ENCODE data around the gene ARGLU1.

ARGLU1 gene

GRCh38 chr13:106555631-106556328, 12.2 kb downstream of the ARGLU1 start:
- DNase-seq (ENCODE audit: low spot score): no peak
- no peak for TF ChIP-seq CTCF (IDR thresholded peaks at IDR 0.05; ENCODE audit: borderline replicate concordance, control extremely low read depth, extremely low read depth, insufficient read depth, missing control alignments)
- in situ Hi-C loops (cut with MboI; ENCODE audit: low sequenced_read_pairs, unreplicated experiment): no loop called here

GRCh38 chr13:106551751-106552150, 16.2 kb downstream of the ARGLU1 start:
- in situ Hi-C loops (cut with MboI; ENCODE audit: low sequenced_read_pairs, unreplicated experiment): no loop called here
- TF ChIP-seq CTCF (IDR thresholded peaks at IDR 0.05; ENCODE audit: borderline replicate concordance, control extremely low read depth, extremely low read depth, insufficient read depth, missing control alignments): no peak
- DNase-seq (ENCODE audit: low spot score): no peak

GRCh38 chr13:106551350-106551749, 16.6 kb downstream of the ARGLU1 start:
- no peak for TF ChIP-seq CTCF (IDR thresholded peaks at IDR 0.05; ENCODE audit: borderline replicate concordance, control extremely low read depth, extremely low read depth, insufficient read depth, missing control alignments)
- in situ Hi-C loops (cut with MboI; ENCODE audit: low sequenced_read_pairs, unreplicated experiment): no loop called here
- no peak for DNase-seq (ENCODE audit: low spot score)

- TF ChIP-seq CTCF (IDR thresholded peaks at IDR 0.05; ENCODE audit: borderline replicate concordance, control extremely low read depth, extremely low read depth, insufficient read depth, missing control alignments): no peak
- DNase-seq (ENCODE audit: low spot score): no peak
- in situ Hi-C loops (cut with MboI; ENCODE audit: low sequenced_read_pairs, unreplicated experiment): no loop called here
Observed at GRCh38 chr13:106550570-106551135, 17.3 kb downstream of the ARGLU1 start.

- TF ChIP-seq CTCF (IDR thresholded peaks at IDR 0.05; ENCODE audit: borderline replicate concordance, control extremely low read depth, extremely low read depth, insufficient read depth, missing control alignments): no peak
- in situ Hi-C loops (cut with MboI; ENCODE audit: low sequenced_read_pairs, unreplicated experiment): loop anchor here (25.0 kb wide), 1 partner anchor 461 kb away; no protein-coding TSS in a partner anchor
- no peak for DNase-seq (ENCODE audit: low spot score)
Observed at GRCh38 chr13:106548064-106548696, 19.8 kb downstream of the ARGLU1 start.

- in situ Hi-C loops (cut with MboI; ENCODE audit: low sequenced_read_pairs, unreplicated experiment): loop anchor here (25.0 kb wide), 1 partner anchor 455 kb away; no protein-coding TSS in a partner anchor
- no peak for DNase-seq (ENCODE audit: low spot score)
- no peak for TF ChIP-seq CTCF (IDR thresholded peaks at IDR 0.05; ENCODE audit: borderline replicate concordance, control extremely low read depth, extremely low read depth, insufficient read depth, missing control alignments)
Observed at GRCh38 chr13:106541826-106542225, 26.1 kb downstream of the ARGLU1 start.
